IMR-90 (cell line): Measurements from ENCODE around the gene SLC22A15.

Experiments
- RFX5 ChIP-seq: IDR thresholded peaks from 2 replicates; pipeline ENCODE4 v1.8.0; 2012; ENCODE audit warnings: low read depth, mild to moderate bottlenecking, low read length, moderate library complexity
- TF ChIP-seq, protein P1 (sequence below): conservative IDR thresholded peaks from 2 replicates; pipeline ENCODE4 v1.5.1; 2012; ENCODE audit warnings: mild to moderate bottlenecking, low read depth, low read length, improper control_type of control experiment

DNA sequence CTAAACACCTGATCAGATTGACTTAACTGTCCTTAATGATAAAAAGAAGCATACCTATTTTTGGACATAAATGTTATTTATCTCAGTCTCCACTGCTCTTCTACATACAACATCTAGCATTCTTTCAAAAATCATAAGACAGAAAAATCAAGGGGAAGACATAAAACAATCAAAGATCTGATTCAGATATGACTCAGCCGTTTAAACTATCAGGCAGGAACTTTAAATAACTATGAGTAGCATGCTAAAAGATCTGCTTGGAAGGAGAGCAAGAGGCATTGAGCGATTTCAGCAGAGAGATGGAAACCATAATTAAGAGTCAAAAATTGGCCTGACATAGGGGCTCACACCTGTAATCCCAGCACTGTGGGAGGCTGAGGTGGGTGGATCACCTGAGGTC, 27.2 kb upstream of the SLC22A15 start:
- TF ChIP-seq RFX5 = no peak
- TF ChIP-seq, protein P1, sequence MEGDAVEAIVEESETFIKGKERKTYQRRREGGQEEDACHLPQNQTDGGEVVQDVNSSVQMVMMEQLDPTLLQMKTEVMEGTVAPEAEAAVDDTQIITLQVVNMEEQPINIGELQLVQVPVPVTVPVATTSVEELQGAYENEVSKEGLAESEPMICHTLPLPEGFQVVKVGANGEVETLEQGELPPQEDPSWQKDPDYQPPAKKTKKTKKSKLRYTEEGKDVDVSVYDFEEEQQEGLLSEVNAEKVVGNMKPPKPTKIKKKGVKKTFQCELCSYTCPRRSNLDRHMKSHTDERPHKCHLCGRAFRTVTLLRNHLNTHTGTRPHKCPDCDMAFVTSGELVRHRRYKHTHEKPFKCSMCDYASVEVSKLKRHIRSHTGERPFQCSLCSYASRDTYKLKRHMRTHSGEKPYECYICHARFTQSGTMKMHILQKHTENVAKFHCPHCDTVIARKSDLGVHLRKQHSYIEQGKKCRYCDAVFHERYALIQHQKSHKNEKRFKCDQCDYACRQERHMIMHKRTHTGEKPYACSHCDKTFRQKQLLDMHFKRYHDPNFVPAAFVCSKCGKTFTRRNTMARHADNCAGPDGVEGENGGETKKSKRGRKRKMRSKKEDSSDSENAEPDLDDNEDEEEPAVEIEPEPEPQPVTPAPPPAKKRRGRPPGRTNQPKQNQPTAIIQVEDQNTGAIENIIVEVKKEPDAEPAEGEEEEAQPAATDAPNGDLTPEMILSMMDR = no peak
